Subcutaneous adipose tissue (tissue), 4 donors: ENCODE measurements around the gene ZNF606. TPM values are rescaled to one million over a fixed set of nuclear protein-coding genes. Genes with fewer than 3 reads are reported as not detected.

Experiments
- total RNA-seq, 4 donors: library from RNA; depleted of rRNA; stranded (reverse); fragments of >200 nt; gene quantifications; one replicate each; pipeline ENCODE4 v1.1.0, GENCODE V29; 2016
- TF ChIP-seq, protein P1 (sequence below): fragments of 450-650 bp; IDR thresholded peaks from one replicate; pipeline ENCODE4 v1.5.1; 2016; ENCODE audit warnings: low read depth, mild to moderate bottlenecking, control low read depth, antibody characterized with exemption, moderate library complexity

The ZNF606 gene
- 10 to 100 TPM; 10.0 to 41.6 (median 13.9) TPM for total RNA-seq

DNA sequence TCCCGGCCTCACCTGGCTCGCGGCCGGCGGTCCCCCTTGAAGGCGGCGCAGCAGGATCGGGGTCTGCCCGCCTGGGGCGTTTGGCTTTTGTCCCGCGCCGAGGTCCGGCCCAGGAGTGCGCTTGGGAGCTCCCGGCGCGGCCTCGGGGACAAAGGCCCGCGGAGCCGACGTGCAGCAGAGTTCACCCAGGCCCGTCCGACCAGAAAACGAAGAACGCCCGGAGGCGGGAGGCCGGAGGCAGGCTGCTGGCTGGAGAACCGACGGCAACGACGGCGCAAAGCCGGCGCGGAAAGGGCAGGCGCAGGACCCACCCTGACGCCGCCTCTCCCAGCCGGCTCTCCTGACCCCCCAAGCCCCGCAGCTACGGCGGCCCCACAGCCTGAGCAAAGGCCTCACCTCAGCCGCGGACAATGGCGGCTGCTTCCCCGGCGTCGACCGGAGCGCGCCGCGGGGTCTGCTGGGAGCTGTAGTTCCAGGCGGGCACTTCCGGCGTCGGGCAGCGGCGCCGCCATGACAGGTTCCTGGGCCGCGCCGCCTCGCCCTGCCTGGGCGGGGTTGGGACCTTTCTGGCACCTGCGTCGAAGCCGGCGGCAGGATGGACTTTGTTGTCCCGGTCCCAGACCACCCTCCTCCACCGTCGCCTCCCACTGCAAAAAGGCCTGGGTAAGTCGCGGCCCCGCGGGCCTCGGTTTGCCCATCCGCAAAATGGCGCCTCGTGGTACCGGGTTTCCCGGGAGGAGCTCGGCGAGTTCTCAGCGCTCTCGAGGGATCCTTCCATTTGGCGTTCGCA lies at the start of gene ZNF606:
ZNF606 (minus strand) TSS at position 437 of the 790 bp plus-strand sequence. CDS start 1,501 bp downstream, outside the sequence.
- TF ChIP-seq, protein P1, sequence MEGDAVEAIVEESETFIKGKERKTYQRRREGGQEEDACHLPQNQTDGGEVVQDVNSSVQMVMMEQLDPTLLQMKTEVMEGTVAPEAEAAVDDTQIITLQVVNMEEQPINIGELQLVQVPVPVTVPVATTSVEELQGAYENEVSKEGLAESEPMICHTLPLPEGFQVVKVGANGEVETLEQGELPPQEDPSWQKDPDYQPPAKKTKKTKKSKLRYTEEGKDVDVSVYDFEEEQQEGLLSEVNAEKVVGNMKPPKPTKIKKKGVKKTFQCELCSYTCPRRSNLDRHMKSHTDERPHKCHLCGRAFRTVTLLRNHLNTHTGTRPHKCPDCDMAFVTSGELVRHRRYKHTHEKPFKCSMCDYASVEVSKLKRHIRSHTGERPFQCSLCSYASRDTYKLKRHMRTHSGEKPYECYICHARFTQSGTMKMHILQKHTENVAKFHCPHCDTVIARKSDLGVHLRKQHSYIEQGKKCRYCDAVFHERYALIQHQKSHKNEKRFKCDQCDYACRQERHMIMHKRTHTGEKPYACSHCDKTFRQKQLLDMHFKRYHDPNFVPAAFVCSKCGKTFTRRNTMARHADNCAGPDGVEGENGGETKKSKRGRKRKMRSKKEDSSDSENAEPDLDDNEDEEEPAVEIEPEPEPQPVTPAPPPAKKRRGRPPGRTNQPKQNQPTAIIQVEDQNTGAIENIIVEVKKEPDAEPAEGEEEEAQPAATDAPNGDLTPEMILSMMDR = no peak

GRCh38 chr19:58052256-58052655 lies 49.6 kb upstream of the ZNF606 start:
- TF ChIP-seq, protein P1 = no peak

DNA sequence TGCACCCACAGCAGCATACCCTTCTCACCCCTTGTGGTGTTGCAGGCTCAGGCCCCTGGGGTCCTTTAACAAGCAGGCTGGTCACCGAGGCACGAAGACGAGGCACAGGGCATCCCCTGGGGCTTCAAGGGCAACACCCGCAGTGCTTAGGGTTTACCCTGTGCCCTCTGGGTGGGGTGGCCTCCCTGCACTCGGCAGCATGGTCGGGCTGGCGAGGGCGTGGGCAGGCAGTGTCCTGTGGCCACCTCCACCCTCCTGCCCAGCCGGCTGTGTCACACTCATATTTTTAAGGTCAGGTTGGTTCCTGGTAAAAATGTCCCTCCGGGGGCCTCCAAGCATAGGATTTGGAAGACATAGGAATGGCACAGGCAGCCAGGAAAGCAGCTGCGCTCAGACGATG lies 45.1 kb upstream of the ZNF606 start:
- TF ChIP-seq, protein P1 = no peak

GRCh38 chr19:58046856-58047255 lies 44.2 kb upstream of the ZNF606 start:
- TF ChIP-seq, protein P1 = no peak

GRCh38 chr19:58045411-58046050 lies 42.9 kb upstream of the ZNF606 start:
- TF ChIP-seq, protein P1 = no peak

DNA sequence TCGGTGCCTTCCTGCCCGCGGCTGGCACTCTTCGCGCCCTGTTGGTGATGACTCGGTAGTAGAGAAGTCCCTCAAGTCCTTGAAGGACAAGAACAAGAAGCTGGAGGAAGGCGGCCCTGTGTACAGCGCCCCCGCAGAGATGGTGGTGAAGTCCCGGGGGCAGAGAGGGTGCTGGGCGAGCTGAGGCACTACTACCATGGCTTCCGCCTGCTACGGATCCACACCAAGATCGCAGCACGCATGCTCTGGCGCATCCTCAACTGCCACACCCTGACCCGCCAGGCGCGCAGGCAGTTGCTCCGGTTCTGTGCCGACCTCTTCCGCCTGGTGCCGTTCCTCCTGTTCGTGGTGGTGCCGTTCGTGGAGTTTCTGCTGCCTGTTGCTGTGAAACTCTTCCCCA lies 42.3 kb upstream of the ZNF606 start:
- TF ChIP-seq, protein P1 = no peak

DNA sequence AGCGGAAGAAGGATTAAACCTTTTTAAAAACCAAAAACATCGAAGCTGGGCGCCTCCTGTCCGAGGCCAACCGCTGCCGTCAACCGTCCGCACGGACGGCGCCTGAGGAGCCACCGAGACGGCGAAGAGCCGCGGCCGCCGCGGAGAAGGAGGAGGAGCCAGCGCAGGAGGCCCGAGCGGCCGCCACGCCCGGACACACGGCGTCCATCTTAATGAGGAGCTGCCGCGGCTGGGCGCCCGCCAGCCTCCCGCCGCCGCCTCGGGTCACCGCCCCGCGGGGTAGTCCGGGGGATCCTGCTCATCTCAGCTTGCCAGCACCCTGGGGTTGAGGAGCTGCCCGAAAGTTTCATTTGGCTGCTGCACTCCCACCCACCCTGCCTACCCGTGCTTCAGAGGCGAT lies 41.8 kb upstream of the ZNF606 start:
- TF ChIP-seq, protein P1 = no peak
